HepG2 (cell line): ENCODE results near the gene BCL11B. TPM values are rescaled to one million over a fixed set of nuclear protein-coding genes. Genes with fewer than 3 reads are reported as not detected.

Experiments used
- GABPA ChIP-seq, 2 experiments: IDR thresholded peaks; 2 replicates each; pipeline ENCODE4 v1.6.1; 2011 to 2016; ENCODE audit warnings: low read depth in 2 of 2, low read length in 1 of 2, missing biosample characterization in 1 of 2, missing genetic modification characterization in 1 of 2
- polyA plus RNA-seq, 8 experiments: library from polyadenylated mRNA; depleted of rRNA in 3 of 8; stranded (reverse) in 7 of 8; unstranded in 1 of 8; fragments of >200 nt; fragmentation: Illumina TruSeq in 4 of 8; extraction: Trizol in 4 of 8; gene quantifications; 2 replicates each; pipeline versions ENCODE4 v1.2.1 to v1.2.3, GENCODE V29; 2011 to 2016; ENCODE audit warnings: low read depth in 4 of 8, missing spikeins in 1 of 8, mixed read lengths in 1 of 8; ENCODE audit not compliant: insufficient read depth in 1 of 8
- total RNA-seq, 5 experiments: library from RNA; depleted of rRNA; stranded (reverse); fragments of >200 nt; fragmentation: Illumina TruSeq; extraction: Trizol; gene quantifications; 2 replicates each; pipeline ENCODE4 v1.2.3, GENCODE V29; 2016; ENCODE audit warnings: low read depth in 1 of 5
- TF ChIP-seq, protein P1 (sequence below): IDR thresholded peaks from 2 replicates; pipeline ENCODE4 v1.6.1; 2016; ENCODE audit warnings: low read depth, missing genetic modification reagents, missing compliant biosample characterization
- TF ChIP-seq, protein P2 (sequence below): sonication (generic); formaldehyde crosslinking; IDR thresholded peaks from 2 replicates; pipeline ENCODE4 v1.8.1; 2023; ENCODE audit warnings: missing genetic modification reagents, mild to moderate bottlenecking, borderline replicate concordance
- TF ChIP-seq, protein P3 (sequence below): sonication (generic); formaldehyde crosslinking; IDR thresholded peaks from 2 replicates; pipeline ENCODE4 v1.4.0; 2020; ENCODE audit warnings: mild to moderate bottlenecking, missing genetic modification reagents

The BCL11B gene
- total and polyA plus RNA-seq, 2 of the 13 experiments (the other 11 are each of a cell fraction or from before 2014, with no cell fraction given), result not detected

DNA sequence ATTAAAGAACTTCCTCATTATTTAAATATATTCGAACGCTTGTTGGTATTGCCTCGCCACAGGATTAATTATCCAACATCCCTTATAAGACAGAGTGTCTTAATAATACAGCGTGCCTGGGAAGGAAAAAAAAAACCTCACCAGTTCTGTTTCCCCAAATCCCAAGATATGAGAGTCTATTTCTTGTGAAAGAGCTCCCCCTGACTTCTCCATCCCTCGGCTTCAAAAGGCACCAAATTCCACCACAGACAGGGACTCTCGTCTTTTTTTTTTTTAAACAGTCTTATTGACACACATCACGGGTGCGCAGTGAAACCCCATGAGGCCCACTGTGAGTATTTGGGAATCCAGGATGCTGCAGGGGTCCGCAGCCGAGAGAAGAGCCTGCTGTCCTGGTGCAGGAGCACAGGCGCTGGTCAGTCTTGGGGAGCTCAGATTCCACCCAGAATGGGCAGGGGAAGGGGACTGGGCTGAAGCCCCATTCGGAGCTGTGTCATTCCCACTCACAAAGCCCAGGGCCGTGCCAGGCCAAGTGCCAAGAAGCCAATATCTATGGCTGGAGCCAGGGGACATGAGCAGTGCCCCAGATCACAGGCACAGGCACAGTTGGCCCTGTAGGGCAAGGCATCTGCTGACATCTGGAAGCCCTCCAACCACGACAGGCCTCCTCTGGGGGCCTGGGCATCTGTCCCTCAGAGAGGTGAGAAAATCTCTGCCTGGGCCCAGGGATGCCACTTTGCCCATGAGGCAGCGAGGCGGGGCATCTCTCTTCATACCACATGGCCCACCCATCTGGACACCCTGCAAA, 71.9 kb downstream of the BCL11B start (continued):
- TF ChIP-seq, protein P1, sequence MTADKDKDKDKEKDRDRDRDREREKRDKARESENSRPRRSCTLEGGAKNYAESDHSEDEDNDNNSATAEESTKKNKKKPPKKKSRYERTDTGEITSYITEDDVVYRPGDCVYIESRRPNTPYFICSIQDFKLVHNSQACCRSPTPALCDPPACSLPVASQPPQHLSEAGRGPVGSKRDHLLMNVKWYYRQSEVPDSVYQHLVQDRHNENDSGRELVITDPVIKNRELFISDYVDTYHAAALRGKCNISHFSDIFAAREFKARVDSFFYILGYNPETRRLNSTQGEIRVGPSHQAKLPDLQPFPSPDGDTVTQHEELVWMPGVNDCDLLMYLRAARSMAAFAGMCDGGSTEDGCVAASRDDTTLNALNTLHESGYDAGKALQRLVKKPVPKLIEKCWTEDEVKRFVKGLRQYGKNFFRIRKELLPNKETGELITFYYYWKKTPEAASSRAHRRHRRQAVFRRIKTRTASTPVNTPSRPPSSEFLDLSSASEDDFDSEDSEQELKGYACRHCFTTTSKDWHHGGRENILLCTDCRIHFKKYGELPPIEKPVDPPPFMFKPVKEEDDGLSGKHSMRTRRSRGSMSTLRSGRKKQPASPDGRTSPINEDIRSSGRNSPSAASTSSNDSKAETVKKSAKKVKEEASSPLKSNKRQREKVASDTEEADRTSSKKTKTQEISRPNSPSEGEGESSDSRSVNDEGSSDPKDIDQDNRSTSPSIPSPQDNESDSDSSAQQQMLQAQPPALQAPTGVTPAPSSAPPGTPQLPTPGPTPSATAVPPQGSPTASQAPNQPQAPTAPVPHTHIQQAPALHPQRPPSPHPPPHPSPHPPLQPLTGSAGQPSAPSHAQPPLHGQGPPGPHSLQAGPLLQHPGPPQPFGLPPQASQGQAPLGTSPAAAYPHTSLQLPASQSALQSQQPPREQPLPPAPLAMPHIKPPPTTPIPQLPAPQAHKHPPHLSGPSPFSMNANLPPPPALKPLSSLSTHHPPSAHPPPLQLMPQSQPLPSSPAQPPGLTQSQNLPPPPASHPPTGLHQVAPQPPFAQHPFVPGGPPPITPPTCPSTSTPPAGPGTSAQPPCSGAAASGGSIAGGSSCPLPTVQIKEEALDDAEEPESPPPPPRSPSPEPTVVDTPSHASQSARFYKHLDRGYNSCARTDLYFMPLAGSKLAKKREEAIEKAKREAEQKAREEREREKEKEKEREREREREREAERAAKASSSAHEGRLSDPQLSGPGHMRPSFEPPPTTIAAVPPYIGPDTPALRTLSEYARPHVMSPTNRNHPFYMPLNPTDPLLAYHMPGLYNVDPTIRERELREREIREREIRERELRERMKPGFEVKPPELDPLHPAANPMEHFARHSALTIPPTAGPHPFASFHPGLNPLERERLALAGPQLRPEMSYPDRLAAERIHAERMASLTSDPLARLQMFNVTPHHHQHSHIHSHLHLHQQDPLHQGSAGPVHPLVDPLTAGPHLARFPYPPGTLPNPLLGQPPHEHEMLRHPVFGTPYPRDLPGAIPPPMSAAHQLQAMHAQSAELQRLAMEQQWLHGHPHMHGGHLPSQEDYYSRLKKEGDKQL, result no peak
- no peak for TF ChIP-seq GABPA (IDR thresholded peaks at IDR 0.05; ENCODE audit: low read depth, low read length)
- no peak for TF ChIP-seq GABPA (CRISPR knock-in tag; IDR thresholded peaks at IDR 0.05; ENCODE audit: low read depth)
- TF ChIP-seq, protein P2, sequence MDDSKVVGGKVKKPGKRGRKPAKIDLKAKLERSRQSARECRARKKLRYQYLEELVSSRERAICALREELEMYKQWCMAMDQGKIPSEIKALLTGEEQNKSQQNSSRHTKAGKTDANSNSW (CRISPR knock-in tag), result no peak
- TF ChIP-seq, protein P3, sequence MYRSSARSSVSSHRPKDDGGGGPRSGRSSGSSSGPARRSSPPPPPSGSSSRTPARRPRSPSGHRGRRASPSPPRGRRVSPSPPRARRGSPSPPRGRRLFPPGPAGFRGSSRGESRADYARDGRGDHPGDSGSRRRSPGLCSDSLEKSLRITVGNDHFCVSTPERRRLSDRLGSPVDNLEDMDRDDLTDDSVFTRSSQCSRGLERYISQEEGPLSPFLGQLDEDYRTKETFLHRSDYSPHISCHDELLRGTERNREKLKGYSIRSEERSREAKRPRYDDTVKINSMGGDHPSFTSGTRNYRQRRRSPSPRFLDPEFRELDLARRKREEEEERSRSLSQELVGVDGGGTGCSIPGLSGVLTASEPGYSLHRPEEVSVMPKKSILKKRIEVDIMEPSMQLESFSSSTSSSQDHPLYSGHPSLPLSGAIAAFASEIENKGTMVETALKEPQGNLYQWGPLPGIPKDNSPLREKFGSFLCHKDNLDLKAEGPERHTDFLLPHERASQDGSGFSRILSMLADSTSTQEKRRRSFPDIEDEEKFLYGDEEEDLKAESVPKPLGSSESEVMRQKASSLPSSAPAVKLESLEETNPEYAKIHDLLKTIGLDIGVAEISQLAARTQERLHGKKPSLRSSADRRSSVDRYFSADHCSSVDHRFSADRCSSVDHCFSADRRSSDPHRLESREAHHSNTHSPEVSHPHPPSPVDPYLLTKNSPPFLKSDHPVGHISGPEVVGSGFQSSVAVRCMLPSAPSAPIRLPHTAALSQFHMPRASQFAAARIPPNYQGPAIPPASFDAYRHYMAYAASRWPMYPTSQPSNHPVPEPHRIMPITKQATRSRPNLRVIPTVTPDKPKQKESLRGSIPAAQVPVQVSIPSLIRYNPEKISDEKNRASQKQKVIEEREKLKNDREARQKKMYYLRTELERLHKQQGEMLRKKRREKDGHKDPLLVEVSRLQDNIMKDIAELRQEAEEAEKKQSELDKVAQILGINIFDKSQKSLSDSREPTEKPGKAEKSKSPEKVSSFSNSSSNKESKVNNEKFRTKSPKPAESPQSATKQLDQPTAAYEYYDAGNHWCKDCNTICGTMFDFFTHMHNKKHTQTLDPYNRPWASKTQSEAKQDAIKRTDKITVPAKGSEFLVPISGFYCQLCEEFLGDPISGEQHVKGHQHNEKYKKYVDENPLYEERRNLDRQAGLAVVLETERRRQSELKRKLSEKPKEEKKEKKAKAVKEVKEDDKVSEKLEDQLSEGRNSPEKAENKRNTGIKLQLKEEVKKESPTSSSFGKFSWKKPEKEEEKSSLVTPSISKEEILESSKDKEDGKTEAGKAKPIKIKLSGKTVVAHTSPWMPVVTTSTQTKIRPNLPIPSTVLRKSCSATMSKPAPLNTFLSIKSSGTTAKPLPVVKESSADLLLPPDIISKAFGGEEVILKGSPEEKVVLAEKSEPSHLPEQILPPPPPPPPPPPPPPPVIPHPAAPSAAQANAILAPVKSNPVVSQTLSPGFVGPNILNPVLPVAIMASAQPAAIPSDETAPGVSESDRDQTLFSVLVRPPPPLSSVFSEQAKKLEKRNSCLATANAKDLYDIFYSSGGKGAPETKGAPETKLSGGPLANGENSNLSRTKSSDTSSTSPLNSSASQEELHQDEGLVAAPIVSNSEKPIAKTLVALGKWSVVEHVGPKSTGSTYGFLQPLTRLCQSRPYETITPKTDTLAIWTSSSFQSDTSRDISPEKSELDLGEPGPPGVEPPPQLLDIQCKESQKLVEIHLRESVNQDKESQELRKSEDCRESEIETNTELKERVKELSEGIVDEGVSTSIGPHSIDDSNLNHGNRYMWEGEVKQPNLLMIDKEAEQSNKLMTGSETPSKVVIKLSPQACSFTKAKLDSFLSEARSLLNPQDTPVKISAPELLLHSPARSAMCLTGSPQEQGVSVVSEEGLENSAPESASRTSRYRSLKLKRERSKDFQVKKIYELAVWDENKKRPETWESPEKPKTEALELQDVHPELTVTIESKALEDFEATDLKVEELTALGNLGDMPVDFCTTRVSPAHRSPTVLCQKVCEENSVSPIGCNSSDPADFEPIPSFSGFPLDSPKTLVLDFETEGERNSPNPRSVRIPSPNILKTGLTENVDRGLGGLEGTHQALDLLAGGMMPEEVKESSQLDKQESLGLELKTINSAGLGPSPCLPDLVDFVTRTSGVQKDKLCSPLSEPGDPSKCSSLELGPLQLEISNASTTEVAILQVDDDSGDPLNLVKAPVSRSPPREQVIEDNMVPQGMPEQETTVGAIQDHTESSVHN (CRISPR knock-in tag), result no peak
